Measurements from ENCODE around the gene RRP9. TPM values are rescaled to one million over a fixed set of nuclear protein-coding genes. Genes with fewer than 3 reads are reported as not detected.
"Not testable (repeated sequence)": the region's sequence is repeated elsewhere in the genome, so short reads cannot be mapped to it uniquely, and the experiment has no call there.

RRP9 gene
- total RNA-seq, 1 donor from 2014 or later = 20.6 TPM

- Mint-ChIP-seq H3K4me1 (ENCODE audit: unreplicated experiment) (no peaks in the 10 kb centered on the region), H3K27ac (ENCODE audit: unreplicated experiment) (no peak overlapping the region), H3K36me3 (ENCODE audit: low read depth, unreplicated experiment) (peaks cover 31% of the 10 kb centered on the region), H3K9me3 (ENCODE audit: unreplicated experiment) (no peaks in the 10 kb centered on the region), H3K4me3 (ENCODE audit: unreplicated experiment) (no peak overlapping the region), H3K27me3 (ENCODE audit: unreplicated experiment) (peaks cover 4% of the 10 kb centered on the region)
- TF ChIP-seq, protein P1, sequence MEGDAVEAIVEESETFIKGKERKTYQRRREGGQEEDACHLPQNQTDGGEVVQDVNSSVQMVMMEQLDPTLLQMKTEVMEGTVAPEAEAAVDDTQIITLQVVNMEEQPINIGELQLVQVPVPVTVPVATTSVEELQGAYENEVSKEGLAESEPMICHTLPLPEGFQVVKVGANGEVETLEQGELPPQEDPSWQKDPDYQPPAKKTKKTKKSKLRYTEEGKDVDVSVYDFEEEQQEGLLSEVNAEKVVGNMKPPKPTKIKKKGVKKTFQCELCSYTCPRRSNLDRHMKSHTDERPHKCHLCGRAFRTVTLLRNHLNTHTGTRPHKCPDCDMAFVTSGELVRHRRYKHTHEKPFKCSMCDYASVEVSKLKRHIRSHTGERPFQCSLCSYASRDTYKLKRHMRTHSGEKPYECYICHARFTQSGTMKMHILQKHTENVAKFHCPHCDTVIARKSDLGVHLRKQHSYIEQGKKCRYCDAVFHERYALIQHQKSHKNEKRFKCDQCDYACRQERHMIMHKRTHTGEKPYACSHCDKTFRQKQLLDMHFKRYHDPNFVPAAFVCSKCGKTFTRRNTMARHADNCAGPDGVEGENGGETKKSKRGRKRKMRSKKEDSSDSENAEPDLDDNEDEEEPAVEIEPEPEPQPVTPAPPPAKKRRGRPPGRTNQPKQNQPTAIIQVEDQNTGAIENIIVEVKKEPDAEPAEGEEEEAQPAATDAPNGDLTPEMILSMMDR (IDR thresholded peaks at IDR 0.05; ENCODE audit: unreplicated experiment) = no peak
- no peak for DNase-seq (ENCODE audit: low spot score)
These were observed 9.9 kb downstream of the RRP9 start for GRCh38 chr3:51931756-51932155.

DNA sequence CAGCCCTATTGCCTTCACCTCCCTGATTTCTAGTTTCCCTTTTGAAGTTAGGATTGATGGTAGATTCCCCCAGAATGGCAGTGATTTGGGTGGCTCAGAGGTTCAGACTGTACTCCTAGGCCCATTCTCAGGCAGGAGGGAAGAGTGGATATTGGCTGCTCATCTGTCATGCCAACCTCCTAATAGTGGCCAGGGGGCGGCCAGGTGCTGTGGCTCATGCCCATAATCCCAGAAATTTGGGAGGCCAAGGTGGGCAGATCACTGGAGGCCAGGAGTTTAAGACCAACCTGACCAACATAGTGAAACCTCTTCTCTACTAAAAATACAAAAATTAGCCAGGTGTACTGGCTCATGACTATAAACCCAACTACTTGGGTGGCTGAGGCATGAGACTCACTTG is 11.3 kb downstream of the RRP9 start:
- Mint-ChIP-seq H3K4me1 (ENCODE audit: unreplicated experiment) (no peaks in the 10 kb centered on the region), H3K9me3 (ENCODE audit: unreplicated experiment) (no peaks in the 10 kb centered on the region), H3K36me3 (ENCODE audit: low read depth, unreplicated experiment) (peaks cover 26% of the 10 kb centered on the region), H3K27ac (ENCODE audit: unreplicated experiment) (no peak overlapping the region), H3K27me3 (ENCODE audit: unreplicated experiment) (peaks cover 4% of the 10 kb centered on the region), H3K4me3 (ENCODE audit: unreplicated experiment) (no peak overlapping the region)
- DNase-seq (ENCODE audit: low spot score) = no peak
- TF ChIP-seq, protein P1 (IDR thresholded peaks at IDR 0.05; ENCODE audit: unreplicated experiment) = no peak

DNA sequence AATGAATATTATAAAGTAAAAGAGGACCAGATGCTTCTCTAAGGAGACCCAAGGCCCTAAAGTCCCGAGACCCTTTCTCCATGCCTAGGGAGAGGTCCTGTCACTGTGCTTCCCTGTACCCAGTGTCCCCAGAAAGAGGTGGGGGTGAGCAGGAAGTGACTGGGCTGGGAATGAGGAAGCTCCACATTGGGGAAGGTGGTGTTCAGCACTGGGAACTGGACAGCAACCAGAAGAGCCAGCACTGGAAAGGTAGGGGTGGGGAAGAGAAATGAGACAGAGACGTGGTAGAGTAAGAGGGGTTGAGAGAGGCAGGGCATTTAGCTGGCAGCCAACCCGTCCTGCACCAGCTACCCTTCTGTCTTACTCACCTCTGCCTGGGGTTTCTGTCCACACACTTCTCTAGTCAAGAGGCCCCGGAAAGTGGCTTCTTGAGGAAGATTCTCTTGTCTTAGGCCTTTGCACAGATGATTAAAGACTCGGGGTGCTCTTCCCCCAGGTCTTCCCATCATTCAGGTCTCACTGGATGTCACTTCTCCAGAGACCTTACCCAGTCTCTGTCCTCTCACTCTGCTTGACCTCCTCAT is 12.2 kb downstream of the RRP9 start:
- H3K4me1 Mint-ChIP-seq (ENCODE audit: unreplicated experiment) = no peaks in the 10 kb centered on the region
- H3K27ac Mint-ChIP-seq (ENCODE audit: unreplicated experiment) = no peak overlapping the region
- TF ChIP-seq, protein P1 (IDR thresholded peaks at IDR 0.05; ENCODE audit: unreplicated experiment) = no peak
- no peaks in the 10 kb centered on the region for H3K9me3 Mint-ChIP-seq (ENCODE audit: unreplicated experiment)
- peaks cover 19% of the 10 kb centered on the region for H3K36me3 Mint-ChIP-seq (ENCODE audit: low read depth, unreplicated experiment)
- H3K4me3 Mint-ChIP-seq (ENCODE audit: unreplicated experiment) = no peak overlapping the region
- no peak for DNase-seq (ENCODE audit: low spot score)
- H3K27me3 Mint-ChIP-seq (ENCODE audit: unreplicated experiment) = peaks cover 4% of the 10 kb centered on the region

- not testable (repeated sequence) for DNase-seq (ENCODE audit: low spot score); H3K4me3 Mint-ChIP-seq (ENCODE audit: unreplicated experiment); H3K27ac Mint-ChIP-seq (ENCODE audit: unreplicated experiment); H3K27me3 Mint-ChIP-seq (ENCODE audit: unreplicated experiment); H3K9me3 Mint-ChIP-seq (ENCODE audit: unreplicated experiment); H3K4me1 Mint-ChIP-seq (ENCODE audit: unreplicated experiment)
- H3K36me3 Mint-ChIP-seq (ENCODE audit: low read depth, unreplicated experiment) = peaks cover 15% of the 10 kb centered on the region
These were observed 12.7 kb downstream of the RRP9 start for GRCh38 chr3:51928981-51929380.

- no peaks in the 10 kb centered on the region for H3K9me3 Mint-ChIP-seq (ENCODE audit: unreplicated experiment)
These were observed 13.3 kb downstream of the RRP9 start for GRCh38 chr3:51928438-51928837.

More at GRCh38 chr3:51928438-51928837, 13.3 kb downstream of the RRP9 start:
- no peak overlapping the region for H3K4me3 Mint-ChIP-seq (ENCODE audit: unreplicated experiment)
- DNase-seq (ENCODE audit: low spot score) = no peak
- H3K36me3 Mint-ChIP-seq (ENCODE audit: low read depth, unreplicated experiment) = peaks cover 10% of the 10 kb centered on the region
- peaks cover 4% of the 10 kb centered on the region for H3K27me3 Mint-ChIP-seq (ENCODE audit: unreplicated experiment)
- H3K4me1 Mint-ChIP-seq (ENCODE audit: unreplicated experiment) = no peaks in the 10 kb centered on the region
- no peak overlapping the region for H3K27ac Mint-ChIP-seq (ENCODE audit: unreplicated experiment)
- TF ChIP-seq, protein P1 (IDR thresholded peaks at IDR 0.05; ENCODE audit: unreplicated experiment) = no peak

All from endothelial cell (in vitro differentiated cells).